Central memory CD8-positive, alpha-beta T cell (primary cell): ENCODE measurements around the gene IL10RB.
"Not testable (repeated sequence)": the region's sequence is repeated elsewhere in the genome, so short reads cannot be mapped to it uniquely, and the experiment has no call there.

Experiments
- ATAC-seq: fragments of 150-1000 bp; cut with Tn5 transposase; replicated peaks from 2 replicates; pipeline ENCODE4 v1.10.0; 2022; ENCODE audit warnings: mild to moderate bottlenecking, moderate FRiP score, moderate number of reproducible peaks; ENCODE audit not compliant: poor library complexity, severe bottlenecking; ENCODE audit errors: extremely low read depth
- DNase-seq, 2 donors: peaks; one replicate each; pipeline ENCODE4 v3.0.0; 2021; ENCODE audit warnings: low spot score in 2 of 2
- H3K27ac Mint-ChIP-seq: one replicate; pipeline ENCODE4 v1.8.0; 2022; ENCODE audit warnings: low read depth, mild to moderate bottlenecking, moderate library complexity, mixed read lengths
- H3K27me3 Mint-ChIP-seq: one replicate; pipeline ENCODE4 v1.8.0; 2022; ENCODE audit warnings: mixed read lengths
- H3K36me3 Mint-ChIP-seq: one replicate; pipeline ENCODE4 v1.8.0; 2022; ENCODE audit warnings: mild to moderate bottlenecking, moderate library complexity, mixed read lengths; ENCODE audit not compliant: insufficient read depth
- H3K4me1 Mint-ChIP-seq: one replicate; pipeline ENCODE4 v1.8.0; 2022; ENCODE audit warnings: mixed read lengths
- H3K4me3 Mint-ChIP-seq: one replicate; pipeline ENCODE4 v1.8.0; 2022; ENCODE audit warnings: mild to moderate bottlenecking, moderate library complexity, mixed read lengths
- H3K9me3 Mint-ChIP-seq: one replicate; pipeline ENCODE4 v1.8.0; 2022; ENCODE audit warnings: mixed read lengths

IL10RB gene

DNA sequence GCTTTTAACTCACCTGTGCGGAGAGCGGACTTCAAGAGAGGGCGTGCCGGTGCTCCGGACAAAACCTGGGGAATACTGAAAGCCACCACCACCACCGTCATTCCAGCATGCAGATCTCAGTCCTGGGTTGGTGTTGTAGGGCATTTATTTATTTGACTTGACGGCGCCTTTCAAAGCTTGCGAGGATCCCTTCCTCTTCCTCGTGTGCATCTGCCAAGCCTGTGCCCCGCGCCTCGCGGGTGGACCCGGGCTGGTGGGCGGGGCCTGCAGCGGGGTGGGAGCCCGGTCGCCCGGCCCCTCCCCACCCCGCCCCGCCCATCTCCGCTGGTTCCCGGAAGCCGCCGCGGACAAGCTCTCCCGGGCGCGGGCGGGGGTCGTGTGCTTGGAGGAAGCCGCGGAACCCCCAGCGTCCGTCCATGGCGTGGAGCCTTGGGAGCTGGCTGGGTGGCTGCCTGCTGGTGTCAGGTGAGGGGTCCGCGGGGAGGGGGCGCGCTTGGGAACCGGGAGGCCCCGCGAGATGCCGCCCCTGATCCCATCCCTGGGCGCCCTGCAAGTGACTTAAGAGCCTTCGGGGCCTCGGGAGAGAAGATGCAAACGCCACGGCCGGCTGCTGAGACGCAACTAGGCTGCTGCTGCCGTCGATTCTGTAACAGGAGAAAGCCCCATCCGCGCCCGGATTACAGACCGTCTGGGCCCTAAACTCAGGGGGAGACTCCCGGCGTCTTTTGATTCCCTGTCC is at the start of gene IL10RB:
Gene IL10RB, plus strand, starts transcription at position 318 of the 739 bp plus-strand sequence. Its CDS starts 99 bp downstream, at position 417.
- H3K4me1 Mint-ChIP-seq: peaks cover 44% of the 10 kb centered on the region
- peak within 1 kb of the TSS; percentile 99 for H3K4me3 Mint-ChIP-seq
- peak within 1 kb of the TSS; percentile 98 for H3K27ac Mint-ChIP-seq
- ATAC-seq: peak; percentile 70
- no peaks in the 10 kb centered on the region for H3K9me3 Mint-ChIP-seq
- H3K36me3 Mint-ChIP-seq: peaks cover 40% of the 10 kb centered on the region
- no peaks in the 10 kb centered on the region for H3K27me3 Mint-ChIP-seq
- DNase-seq: peak; percentile 24

GRCh38 chr21:33217138-33217520 is 49.0 kb upstream of the IL10RB start:
- ATAC-seq: no peak
- H3K27me3 Mint-ChIP-seq: no peaks in the 10 kb centered on the region
- peak overlapping the region; percentile 80 for H3K27ac Mint-ChIP-seq
- H3K9me3 Mint-ChIP-seq: no peaks in the 10 kb centered on the region
- no peak for DNase-seq
- H3K36me3 Mint-ChIP-seq: peaks cover 3% of the 10 kb centered on the region
- H3K4me3 Mint-ChIP-seq: no peak overlapping the region
- peaks cover 78% of the 10 kb centered on the region for H3K4me1 Mint-ChIP-seq

DNA sequence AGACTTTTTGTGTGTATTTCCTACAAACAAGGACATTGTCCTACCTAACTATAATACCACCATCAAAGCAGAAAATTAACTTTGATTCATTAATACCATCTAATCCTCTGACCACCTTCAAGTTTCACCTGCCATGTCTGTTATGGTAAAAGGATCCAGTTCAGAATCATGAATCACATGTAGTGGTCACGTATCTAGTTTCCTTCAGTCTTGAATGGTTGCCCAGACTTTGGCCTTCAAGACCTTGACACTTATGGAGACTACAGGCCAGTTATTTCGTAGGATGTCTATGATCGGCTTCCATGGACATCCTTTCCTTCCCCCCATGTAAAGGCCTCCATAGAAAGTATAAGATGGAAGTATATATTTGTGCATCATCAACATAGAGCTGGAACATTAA is 46.9 kb upstream of the IL10RB start:
- no peak overlapping the region for H3K27ac Mint-ChIP-seq
- H3K9me3 Mint-ChIP-seq: no peaks in the 10 kb centered on the region
- no peaks in the 10 kb centered on the region for H3K27me3 Mint-ChIP-seq
- H3K4me1 Mint-ChIP-seq: peaks cover 60% of the 10 kb centered on the region
- peaks cover 2% of the 10 kb centered on the region for H3K36me3 Mint-ChIP-seq
- ATAC-seq (no peak), DNase-seq (no peak)
- H3K4me3 Mint-ChIP-seq: no peak overlapping the region

- Mint-ChIP-seq H3K27ac (no peak overlapping the region), H3K9me3 (no peaks in the 10 kb centered on the region), H3K4me3 (no peak overlapping the region), H3K36me3 (peaks cover 2% of the 10 kb centered on the region), H3K27me3 (no peaks in the 10 kb centered on the region), H3K4me1 (peaks cover 53% of the 10 kb centered on the region)
- no peak for DNase-seq
- ATAC-seq: no peak
Observed at GRCh38 chr21:33219954-33220353, 46.2 kb upstream of the IL10RB start.

DNA sequence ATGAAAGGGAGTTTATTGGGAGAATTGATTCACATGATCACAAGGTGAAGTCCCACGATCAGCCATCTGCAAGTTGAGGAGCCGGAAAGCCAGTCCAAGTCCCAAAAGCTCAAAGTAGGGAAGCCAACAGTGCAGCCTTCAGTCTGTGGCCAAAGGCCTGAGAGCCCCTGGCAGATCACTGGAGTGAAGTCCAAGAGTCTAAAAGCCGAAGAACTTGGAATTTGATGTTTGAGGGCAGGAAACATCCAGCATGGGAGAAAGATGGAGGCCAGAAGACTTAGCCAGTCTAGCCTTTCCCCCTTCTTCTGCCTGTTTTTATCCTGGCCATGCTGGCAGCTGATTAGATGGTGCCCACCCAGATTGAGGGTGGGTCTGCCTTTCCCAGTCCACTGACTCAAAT is 40.8 kb upstream of the IL10RB start:
- H3K27me3 Mint-ChIP-seq, DNase-seq, H3K4me3 Mint-ChIP-seq, ATAC-seq, H3K36me3 Mint-ChIP-seq, H3K27ac Mint-ChIP-seq, H3K9me3 Mint-ChIP-seq: not testable (repeated sequence)
- H3K4me1 Mint-ChIP-seq: peaks cover 19% of the 10 kb centered on the region

- Mint-ChIP-seq H3K27ac (no peak overlapping the region), H3K9me3 (no peaks in the 10 kb centered on the region), H3K27me3 (no peaks in the 10 kb centered on the region), H3K4me1 (peaks cover 32% of the 10 kb centered on the region), H3K36me3 (peaks cover 12% of the 10 kb centered on the region), H3K4me3 (peak overlapping the region; percentile 81)
- DNase-seq (no peak), ATAC-seq (no peak)
Observed at GRCh38 chr21:33228455-33228854, 37.7 kb upstream of the IL10RB start.

GRCh38 chr21:33229099-33229783 is 36.9 kb upstream of the IL10RB start:
- H3K27ac Mint-ChIP-seq: peak overlapping the region; percentile 27

GRCh38 chr21:33229784-33230544 is 36.2 kb upstream of the IL10RB start, which contains the start of gene IFNAR2:
TSS of gene IFNAR2 (plus strand) at chr21:33229938. CDS start at chr21:33241923, 11,985 bp downstream.
- ATAC-seq (peak; percentile 73), DNase-seq (peak; percentile 42 to 51)
- Mint-ChIP-seq H3K36me3 (peaks cover 15% of the 10 kb centered on the region), H3K27me3 (no peaks in the 10 kb centered on the region), H3K4me1 (peaks cover 47% of the 10 kb centered on the region), H3K9me3 (no peaks in the 10 kb centered on the region), H3K27ac (peak within 1 kb of the TSS; percentile 87), H3K4me3 (peak within 1 kb of the TSS; percentile 81)

More at GRCh38 chr21:33229099-33229783, 36.9 kb upstream of the IL10RB start:
- peaks cover 40% of the 10 kb centered on the region for H3K4me1 Mint-ChIP-seq
- peak overlapping the region; percentile 81 for H3K4me3 Mint-ChIP-seq
- H3K9me3 Mint-ChIP-seq: no peaks in the 10 kb centered on the region
- DNase-seq: no peak
- peaks cover 12% of the 10 kb centered on the region for H3K36me3 Mint-ChIP-seq
- no peaks in the 10 kb centered on the region for H3K27me3 Mint-ChIP-seq
- no peak for ATAC-seq

DNA sequence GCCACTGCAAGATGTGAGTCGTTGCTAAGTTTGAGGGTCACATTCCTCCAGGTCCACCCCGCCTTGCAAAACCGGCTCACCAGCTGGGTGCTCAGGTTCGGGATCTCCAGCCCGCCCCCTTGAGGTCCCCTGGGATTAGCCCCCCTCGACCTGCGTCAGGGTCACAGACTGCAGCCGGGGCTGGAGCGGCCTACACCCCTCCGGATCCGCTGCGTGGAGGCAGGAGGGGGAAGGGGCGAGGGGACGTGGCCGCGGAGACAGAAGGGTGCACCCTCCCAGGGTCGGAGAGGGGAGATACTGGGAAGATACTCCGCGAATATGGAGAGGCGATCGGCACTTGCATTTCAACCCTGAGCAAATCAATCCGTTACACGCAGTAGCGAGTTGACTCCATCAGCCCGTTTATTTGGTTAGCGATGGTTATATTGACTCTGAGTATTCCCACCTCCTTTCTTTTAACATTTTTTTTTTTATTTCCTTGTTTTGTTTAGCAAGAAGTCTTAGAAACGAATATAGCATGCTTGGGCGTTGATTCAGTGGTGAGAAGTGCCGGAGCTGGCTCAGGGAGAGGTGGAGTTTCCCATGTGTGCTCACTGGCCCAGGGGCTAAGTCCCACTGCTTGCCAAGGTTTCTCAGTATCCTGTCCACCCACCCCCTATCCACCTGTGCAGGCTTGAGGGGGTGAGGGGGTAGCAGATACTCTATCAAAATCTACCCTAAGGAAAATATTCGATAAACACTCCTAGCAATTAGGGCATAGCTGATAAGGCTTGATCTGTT is 35.4 kb upstream of the IL10RB start:
- Mint-ChIP-seq H3K27me3 (no peaks in the 10 kb centered on the region), H3K4me1 (peaks cover 55% of the 10 kb centered on the region), H3K9me3 (no peaks in the 10 kb centered on the region), H3K4me3 (peak overlapping the region; percentile 81), H3K36me3 (peaks cover 16% of the 10 kb centered on the region), H3K27ac (peak overlapping the region; percentile 87)
- peak in 1 of 2 donors; percentile 19 for DNase-seq
- no peak for ATAC-seq

DNA sequence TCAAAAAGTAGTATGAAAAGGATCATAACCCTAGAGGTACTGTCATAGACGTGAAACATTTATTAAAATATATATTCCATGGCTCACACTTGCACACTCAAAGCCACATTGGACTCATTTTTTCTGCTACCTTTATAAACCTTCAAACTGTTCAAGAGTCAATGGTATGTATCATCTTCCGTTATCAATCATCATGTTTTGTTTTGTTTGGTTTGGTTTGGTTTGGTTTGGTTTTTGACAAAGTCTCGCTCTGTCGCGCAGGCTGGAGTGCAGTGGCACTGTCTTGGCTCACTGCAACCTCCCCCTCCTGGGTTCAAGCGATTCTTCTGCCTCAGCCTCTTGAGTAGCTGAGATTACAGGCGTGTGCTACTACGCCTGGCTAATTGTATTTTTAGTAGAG is 34.6 kb upstream of the IL10RB start:
- ATAC-seq (no peak), DNase-seq (no peak)
- H3K36me3 Mint-ChIP-seq: peaks cover 16% of the 10 kb centered on the region
- H3K4me1 Mint-ChIP-seq: peaks cover 62% of the 10 kb centered on the region
- H3K27me3 Mint-ChIP-seq: no peaks in the 10 kb centered on the region
- peak overlapping the region; percentile 81 for H3K4me3 Mint-ChIP-seq
- H3K27ac Mint-ChIP-seq: peak overlapping the region; percentile 87
- no peaks in the 10 kb centered on the region for H3K9me3 Mint-ChIP-seq

GRCh38 chr21:33232291-33233034 is 33.7 kb upstream of the IL10RB start:
- no peak for ATAC-seq
- peaks cover 18% of the 10 kb centered on the region for H3K36me3 Mint-ChIP-seq
- H3K4me1 Mint-ChIP-seq: peaks cover 72% of the 10 kb centered on the region
- no peak for DNase-seq
- H3K9me3 Mint-ChIP-seq: no peaks in the 10 kb centered on the region
- no peaks in the 10 kb centered on the region for H3K27me3 Mint-ChIP-seq
- H3K4me3 Mint-ChIP-seq: peak overlapping the region; percentile 81
- H3K27ac Mint-ChIP-seq: peak overlapping the region; percentile 87
